GM23338 (cell line): ENCODE measurements around the gene OTUD1. TPM values are rescaled to one million over a fixed set of nuclear protein-coding genes. Genes with fewer than 3 reads are reported as not detected.
A peak's percentile ranks its signal among the peaks of the same experiment; 100 is the strongest.

Experiments
- ATAC-seq: fragments of 200-7000 bp; cut with Tn5 transposase; 3 replicates; pipeline ENCODE4 v1.9.1; 2020
- DNase-seq: peaks from one replicate; pipeline ENCODE4 v3.0.0-alpha.2; 2015; ENCODE audit warnings: low spot score
- H2AFZ ChIP-seq: fragments of 200-600 bp; sonication (generic); 2 replicates; pipeline ENCODE4 v1.8.0; 2016; ENCODE audit warnings: antibody characterized with exemption, mild to moderate bottlenecking, moderate library complexity
- H3F3A ChIP-seq: fragments of 200-600 bp; sonication (generic); replicated peaks from 2 replicates; pipeline ENCODE4 v1.8.0; 2017; ENCODE audit warnings: antibody characterized with exemption, mixed run types, low read depth
- H3K27ac ChIP-seq: fragments of 200-600 bp; sonication (generic); 2 replicates; pipeline ENCODE4 v1.6.1; 2016; ENCODE audit warnings: low read depth
- H3K27me3 ChIP-seq: fragments of 200-600 bp; sonication (generic); 2 replicates; pipeline ENCODE4 v1.8.0; 2016; ENCODE audit warnings: mild to moderate bottlenecking, mixed run types, moderate library complexity; ENCODE audit not compliant: insufficient read depth
- H3K36me3 ChIP-seq: fragments of 200-600 bp; sonication (generic); 2 replicates; pipeline ENCODE4 v1.8.0; 2016; ENCODE audit warnings: mild to moderate bottlenecking; ENCODE audit not compliant: insufficient read depth
- H3K4me1 ChIP-seq: fragments of 200-600 bp; sonication (generic); 2 replicates; pipeline ENCODE4 v1.8.0; 2016; ENCODE audit warnings: mild to moderate bottlenecking, moderate library complexity; ENCODE audit not compliant: insufficient read depth
- H3K4me2 ChIP-seq: fragments of 200-600 bp; sonication (generic); 2 replicates; pipeline ENCODE4 v1.7.1; 2017; ENCODE audit warnings: mixed run types
- H3K4me3 ChIP-seq: fragments of 200-600 bp; sonication (generic); 2 replicates; pipeline ENCODE4 v1.6.1; 2016; ENCODE audit warnings: mixed run types
- H3K79me2 ChIP-seq: fragments of 200-600 bp; sonication (generic); replicated peaks from 2 replicates; pipeline ENCODE4 v1.8.0; 2017; ENCODE audit warnings: mild to moderate bottlenecking; ENCODE audit not compliant: insufficient read depth
- H3K9me2 ChIP-seq: fragments of 200-600 bp; sonication (generic); 2 replicates; pipeline ENCODE4 v1.8.0; 2017; ENCODE audit not compliant: insufficient read depth
- H4K20me1 ChIP-seq: fragments of 200-600 bp; sonication (generic); replicated peaks from 2 replicates; pipeline ENCODE4 v1.8.0; 2017; ENCODE audit warnings: mild to moderate bottlenecking; ENCODE audit not compliant: insufficient read depth
- H3K27ac Mint-ChIP-seq: 2 replicates; pipeline ENCODE4 v1.8.0; 2020; ENCODE audit warnings: inconsistent platforms, mild to moderate bottlenecking, moderate library complexity, mixed read lengths
- H3K27me3 Mint-ChIP-seq: 3 replicates; pipeline ENCODE4 v1.8.0; 2022; ENCODE audit warnings: low read depth, mild to moderate bottlenecking, moderate library complexity, mixed read lengths, inconsistent platforms; ENCODE audit not compliant: insufficient read depth, poor library complexity
- H3K36me3 Mint-ChIP-seq: 3 replicates; pipeline ENCODE4 v1.8.0; 2021; ENCODE audit warnings: low read depth, mild to moderate bottlenecking, inconsistent platforms, moderate library complexity, mixed read lengths
- H3K4me1 Mint-ChIP-seq: 3 replicates; pipeline ENCODE4 v1.8.0; 2020; ENCODE audit warnings: mild to moderate bottlenecking, inconsistent platforms, mixed read lengths
- H3K4me3 Mint-ChIP-seq: 3 replicates; pipeline ENCODE4 v1.8.0; 2021; ENCODE audit warnings: moderate library complexity, mild to moderate bottlenecking, inconsistent platforms, mixed read lengths
- H3K9me3 Mint-ChIP-seq: 3 replicates; pipeline ENCODE4 v1.8.0; 2020; ENCODE audit warnings: moderate library complexity, mild to moderate bottlenecking, inconsistent platforms, mixed read lengths
- EZH2 ChIP-seq: fragments of 200-600 bp; sonication (generic); IDR thresholded peaks from one replicate; pipeline ENCODE4 v1.8.0; 2017; ENCODE audit warnings: antibody characterized with exemption, mild to moderate bottlenecking, low read depth; ENCODE audit not compliant: unreplicated experiment
- JUNB ChIP-seq: IDR thresholded peaks from one replicate; pipeline ENCODE4 v1.6.1; 2016; ENCODE audit warnings: antibody characterized with exemption; ENCODE audit not compliant: unreplicated experiment
- NANOG ChIP-seq: IDR thresholded peaks from 2 replicates; pipeline ENCODE4 v1.6.1; 2016; ENCODE audit warnings: antibody characterized with exemption, borderline replicate concordance
- STAT1 ChIP-seq: IDR thresholded peaks from one replicate; pipeline ENCODE4 v1.6.1; 2016; ENCODE audit warnings: antibody characterized with exemption; ENCODE audit not compliant: unreplicated experiment
- ZNF331 ChIP-seq: fragments of 250-450 bp; sonication (Bioruptor Pico); IDR thresholded peaks from 2 replicates; pipeline ENCODE4 v1.5.0; 2020; ENCODE audit warnings: low read depth, mild to moderate bottlenecking, moderate library complexity
- ZNF462 ChIP-seq: fragments of 250-450 bp; sonication (Bioruptor Pico); IDR thresholded peaks from 2 replicates; pipeline ENCODE4 v1.5.0; 2020; ENCODE audit warnings: mild to moderate bottlenecking, moderate library complexity
- polyA plus RNA-seq: library from polyadenylated mRNA; unstranded; fragments of >200 nt; fragmentation: Nextera tagmentation; extraction: Ambion mirVana; gene quantifications from 2 replicates; pipeline ENCODE4 v1.2.1, GENCODE V29; 2016
- total RNA-seq: library from RNA; depleted of rRNA; stranded (reverse); fragments of >200 nt; shearing (Covaris generic); gene quantifications from 2 replicates; pipeline ENCODE4 v1.2.3, GENCODE V29; 2014
- TF ChIP-seq, protein P1 (sequence below): IDR thresholded peaks from one replicate; pipeline ENCODE4 v1.6.1; 2018; ENCODE audit warnings: antibody characterized with exemption; ENCODE audit not compliant: unreplicated experiment
- TF ChIP-seq, protein P2 (sequence below), 2 experiments: fragments of 200-600 bp in 1 of 2; sonication (generic) in 1 of 2; conservative IDR thresholded peaks; 2 replicates each; pipeline versions ENCODE4 v1.5.1 to v1.6.1; 2016 to 2017; ENCODE audit warnings: antibody characterized with exemption in 2 of 2, low read depth in 2 of 2, mild to moderate bottlenecking in 2 of 2, moderate library complexity in 1 of 2

The OTUD1 gene
- total and polyA plus RNA-seq, 2 experiments from 2014 or later: 2.5 to 8.3 TPM

GRCh38 chr10:23417254-23417653, 21.6 kb upstream of the OTUD1 start:
- H3K79me2 ChIP-seq: no peaks in the 10 kb centered on the region
- H3K4me3 ChIP-seq: 0 out of 2 replicates have a peak overlapping the region, but pooled peaks have one; percentile 3
- peak overlapping the region; percentile 40 for H3K4me2 ChIP-seq
- no peaks in the 10 kb centered on the region for H3K9me2 ChIP-seq
- TF ChIP-seq STAT1: no peak
- no peak for TF ChIP-seq EZH2
- TF ChIP-seq, protein P1, sequence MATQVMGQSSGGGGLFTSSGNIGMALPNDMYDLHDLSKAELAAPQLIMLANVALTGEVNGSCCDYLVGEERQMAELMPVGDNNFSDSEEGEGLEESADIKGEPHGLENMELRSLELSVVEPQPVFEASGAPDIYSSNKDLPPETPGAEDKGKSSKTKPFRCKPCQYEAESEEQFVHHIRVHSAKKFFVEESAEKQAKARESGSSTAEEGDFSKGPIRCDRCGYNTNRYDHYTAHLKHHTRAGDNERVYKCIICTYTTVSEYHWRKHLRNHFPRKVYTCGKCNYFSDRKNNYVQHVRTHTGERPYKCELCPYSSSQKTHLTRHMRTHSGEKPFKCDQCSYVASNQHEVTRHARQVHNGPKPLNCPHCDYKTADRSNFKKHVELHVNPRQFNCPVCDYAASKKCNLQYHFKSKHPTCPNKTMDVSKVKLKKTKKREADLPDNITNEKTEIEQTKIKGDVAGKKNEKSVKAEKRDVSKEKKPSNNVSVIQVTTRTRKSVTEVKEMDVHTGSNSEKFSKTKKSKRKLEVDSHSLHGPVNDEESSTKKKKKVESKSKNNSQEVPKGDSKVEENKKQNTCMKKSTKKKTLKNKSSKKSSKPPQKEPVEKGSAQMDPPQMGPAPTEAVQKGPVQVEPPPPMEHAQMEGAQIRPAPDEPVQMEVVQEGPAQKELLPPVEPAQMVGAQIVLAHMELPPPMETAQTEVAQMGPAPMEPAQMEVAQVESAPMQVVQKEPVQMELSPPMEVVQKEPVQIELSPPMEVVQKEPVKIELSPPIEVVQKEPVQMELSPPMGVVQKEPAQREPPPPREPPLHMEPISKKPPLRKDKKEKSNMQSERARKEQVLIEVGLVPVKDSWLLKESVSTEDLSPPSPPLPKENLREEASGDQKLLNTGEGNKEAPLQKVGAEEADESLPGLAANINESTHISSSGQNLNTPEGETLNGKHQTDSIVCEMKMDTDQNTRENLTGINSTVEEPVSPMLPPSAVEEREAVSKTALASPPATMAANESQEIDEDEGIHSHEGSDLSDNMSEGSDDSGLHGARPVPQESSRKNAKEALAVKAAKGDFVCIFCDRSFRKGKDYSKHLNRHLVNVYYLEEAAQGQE: no peak
- TF ChIP-seq, protein P2, sequence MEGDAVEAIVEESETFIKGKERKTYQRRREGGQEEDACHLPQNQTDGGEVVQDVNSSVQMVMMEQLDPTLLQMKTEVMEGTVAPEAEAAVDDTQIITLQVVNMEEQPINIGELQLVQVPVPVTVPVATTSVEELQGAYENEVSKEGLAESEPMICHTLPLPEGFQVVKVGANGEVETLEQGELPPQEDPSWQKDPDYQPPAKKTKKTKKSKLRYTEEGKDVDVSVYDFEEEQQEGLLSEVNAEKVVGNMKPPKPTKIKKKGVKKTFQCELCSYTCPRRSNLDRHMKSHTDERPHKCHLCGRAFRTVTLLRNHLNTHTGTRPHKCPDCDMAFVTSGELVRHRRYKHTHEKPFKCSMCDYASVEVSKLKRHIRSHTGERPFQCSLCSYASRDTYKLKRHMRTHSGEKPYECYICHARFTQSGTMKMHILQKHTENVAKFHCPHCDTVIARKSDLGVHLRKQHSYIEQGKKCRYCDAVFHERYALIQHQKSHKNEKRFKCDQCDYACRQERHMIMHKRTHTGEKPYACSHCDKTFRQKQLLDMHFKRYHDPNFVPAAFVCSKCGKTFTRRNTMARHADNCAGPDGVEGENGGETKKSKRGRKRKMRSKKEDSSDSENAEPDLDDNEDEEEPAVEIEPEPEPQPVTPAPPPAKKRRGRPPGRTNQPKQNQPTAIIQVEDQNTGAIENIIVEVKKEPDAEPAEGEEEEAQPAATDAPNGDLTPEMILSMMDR (conservative IDR thresholded peaks at IDR 0.05; ENCODE audit: low read depth in 2 of 2): no peak
- TF ChIP-seq ZNF331 (CRISPR knock-in tag): no peak
- H3K27me3 ChIP-seq: no peaks in the 10 kb centered on the region
- H2AFZ ChIP-seq: no peak overlapping the region
- Mint-ChIP-seq H3K4me1 (peaks cover 33% of the 10 kb centered on the region), H3K27ac (peak overlapping the region; percentile 89), H3K36me3 (no peaks in the 10 kb centered on the region; the same call in 2 of the 3 replicates), H3K27me3 (peaks cover 6% of the 10 kb centered on the region), H3K9me3 (no peaks in the 10 kb centered on the region), H3K4me3 (no peak overlapping the region)
- H3K36me3 ChIP-seq: no peaks in the 10 kb centered on the region
- no peaks in the 10 kb centered on the region for H4K20me1 ChIP-seq
- peaks cover 29% of the 10 kb centered on the region for H3K4me1 ChIP-seq
- DNase-seq (peak; percentile 74), ATAC-seq (peak; percentile 55; the same call in 2 of the 3 replicates)
- H3F3A ChIP-seq: no peaks in the 10 kb centered on the region
- H3K27ac ChIP-seq: peak overlapping the region; percentile 92

GRCh38 chr10:23418051-23418681, 20.7 kb upstream of the OTUD1 start:
- H3K9me3 Mint-ChIP-seq: no peaks in the 10 kb centered on the region
- Histone ChIP-seq H3K4me2 (peak overlapping the region; percentile 40), H3K36me3 (no peaks in the 10 kb centered on the region), H3K9me2 (no peaks in the 10 kb centered on the region), H3K27ac (peak overlapping the region; percentile 92), H3F3A (no peaks in the 10 kb centered on the region), H3K27me3 (no peaks in the 10 kb centered on the region), H4K20me1 (no peaks in the 10 kb centered on the region), H3K4me3 (no peak overlapping the region), H2AFZ (no peak overlapping the region), H3K4me1 (peaks cover 28% of the 10 kb centered on the region), H3K79me2 (no peaks in the 10 kb centered on the region)
- no peak overlapping the region for H3K4me3 Mint-ChIP-seq
- peak overlapping the region; percentile 89 for H3K27ac Mint-ChIP-seq
- peak; percentile 80 for ATAC-seq
- H3K4me1 Mint-ChIP-seq: peaks cover 31% of the 10 kb centered on the region
- peaks cover 8% of the 10 kb centered on the region for H3K27me3 Mint-ChIP-seq
- peak; percentile 66 for DNase-seq
- H3K36me3 Mint-ChIP-seq: no peaks in the 10 kb centered on the region; the same call in 2 of the 3 replicates
- TF ChIP-seq NANOG (peak; percentile 71; the same call in 1 of the 2 replicates), JUNB (no peak), ZNF331 (CRISPR knock-in tag) (no peak), ZNF462 (CRISPR knock-in tag) (no peak)
